HG03103 (cell line): ENCODE results near the gene TXNDC12.
"Not testable (repeated sequence)": the region's sequence is repeated elsewhere in the genome, so short reads cannot be mapped to it uniquely, and the experiment has no call there.

Source experiments
- ATAC-seq: cut with Tn5 transposase; IDR thresholded peaks from one replicate; pipeline ENCODE4 v1.9.1; 2021; ENCODE audit warnings: low read depth; ENCODE audit not compliant: unreplicated experiment

The TXNDC12 gene

GRCh38 chr1:52055066-52055865 is at the start of gene TXNDC12:
TXNDC12 (minus strand) TSS chr1:52055191; CDS start chr1:52055096, 95 bp downstream.
- peak; percentile 39 for ATAC-seq

- ATAC-seq = no peak
Measured at GRCh38 chr1:52102336-52103013, 47.5 kb upstream of the TXNDC12 start.

- ATAC-seq = no peak
Measured at GRCh38 chr1:52098139-52098871, 43.3 kb upstream of the TXNDC12 start.

- ATAC-seq = no peak
Measured at GRCh38 chr1:52096216-52096615, 41.2 kb upstream of the TXNDC12 start.

- ATAC-seq = not testable (repeated sequence)
Measured at GRCh38 chr1:52094300-52094699, 39.3 kb upstream of the TXNDC12 start.

- not testable (repeated sequence) for ATAC-seq
Measured at GRCh38 chr1:52087892-52088291, 32.9 kb upstream of the TXNDC12 start.

- no peak for ATAC-seq
Measured at GRCh38 chr1:52080014-52080415, 25.0 kb upstream of the TXNDC12 start.

- not testable (repeated sequence) for ATAC-seq
Measured at GRCh38 chr1:52077277-52077676, 22.3 kb upstream of the TXNDC12 start.

GRCh38 chr1:52072291-52072690 is 17.3 kb upstream of the TXNDC12 start:
- no peak for ATAC-seq

- ATAC-seq = no peak
Measured at GRCh38 chr1:52070704-52071103, 15.7 kb upstream of the TXNDC12 start.

GRCh38 chr1:52063192-52063591 is 8.2 kb upstream of the TXNDC12 start:
- no peak for ATAC-seq

GRCh38 chr1:52060822-52061221 is 5.8 kb upstream of the TXNDC12 start:
- ATAC-seq = no peak

GRCh38 chr1:52059888-52060287 is 4.9 kb upstream of the TXNDC12 start:
- ATAC-seq = no peak

GRCh38 chr1:52059321-52059720 is 4.3 kb upstream of the TXNDC12 start:
- ATAC-seq = no peak

GRCh38 chr1:52057876-52058415 is 3.0 kb upstream of the TXNDC12 start:
- no peak for ATAC-seq

GRCh38 chr1:52057255-52057654 is 2.3 kb upstream of the TXNDC12 start:
- ATAC-seq = no peak

GRCh38 chr1:52056937-52057231 is 1.9 kb upstream of the TXNDC12 start:
- ATAC-seq = no peak

GRCh38 chr1:52056163-52056936 is 1.4 kb upstream of the TXNDC12 start, which contains the start of gene BTF3L4:
BTF3L4 (plus strand) TSS chr1:52056295; CDS start chr1:52059848, 3,553 bp downstream.
- ATAC-seq = peak; percentile 77

GRCh38 chr1:52055866-52056162 is 823 bp upstream of the TXNDC12 start:
- no peak for ATAC-seq

- ATAC-seq = no peak
Measured at GRCh38 chr1:52054496-52055065, 410 bp downstream of the TXNDC12 start.
